NT2/D1 (cell line): ENCODE measurements around the gene GTSE1.

Experiments
- DNase-seq: peaks from one replicate; pipeline ENCODE4 v3.0.0-alpha.2; 2011; ENCODE audit warnings: low read depth, low spot score
- H3K27me3 ChIP-seq: 2 replicates; pipeline ENCODE4 v1.6.0; 2011; ENCODE audit warnings: mild to moderate bottlenecking; ENCODE audit not compliant: insufficient read length, insufficient read depth
- H3K36me3 ChIP-seq: 2 replicates; pipeline ENCODE4 v1.6.1; 2011; ENCODE audit warnings: mild to moderate bottlenecking, low read length, mixed read lengths; ENCODE audit not compliant: insufficient read depth, insufficient read length
- H3K4me1 ChIP-seq: 2 replicates; pipeline ENCODE4 v1.5.1; 2011; ENCODE audit not compliant: insufficient read depth, insufficient read length
- H3K4me3 ChIP-seq: 2 replicates; pipeline ENCODE4 v1.5.1; 2011; ENCODE audit warnings: low read depth; ENCODE audit not compliant: insufficient read length
- H3K9ac ChIP-seq: 2 replicates; pipeline ENCODE4 v1.6.0; 2011; ENCODE audit warnings: low read depth; ENCODE audit not compliant: insufficient read length
- H3K9me3 ChIP-seq: 2 replicates; pipeline ENCODE4 v1.5.1; 2011; ENCODE audit warnings: mild to moderate bottlenecking, low read length; ENCODE audit not compliant: insufficient read depth
- SUZ12 ChIP-seq: IDR thresholded peaks from 2 replicates; pipeline ENCODE4 v1.6.1; 2011; ENCODE audit not compliant: insufficient read length, insufficient read depth; ENCODE audit errors: extremely low read depth
- YY1 ChIP-seq: IDR thresholded peaks from 2 replicates; pipeline ENCODE4 v1.6.1; 2011; ENCODE audit not compliant: insufficient read length, insufficient read depth
- ZNF274 ChIP-seq: IDR thresholded peaks from 2 replicates; pipeline ENCODE4 v1.6.1; 2011; ENCODE audit warnings: mild to moderate bottlenecking, low read depth, low read length

Gene GTSE1

DNA sequence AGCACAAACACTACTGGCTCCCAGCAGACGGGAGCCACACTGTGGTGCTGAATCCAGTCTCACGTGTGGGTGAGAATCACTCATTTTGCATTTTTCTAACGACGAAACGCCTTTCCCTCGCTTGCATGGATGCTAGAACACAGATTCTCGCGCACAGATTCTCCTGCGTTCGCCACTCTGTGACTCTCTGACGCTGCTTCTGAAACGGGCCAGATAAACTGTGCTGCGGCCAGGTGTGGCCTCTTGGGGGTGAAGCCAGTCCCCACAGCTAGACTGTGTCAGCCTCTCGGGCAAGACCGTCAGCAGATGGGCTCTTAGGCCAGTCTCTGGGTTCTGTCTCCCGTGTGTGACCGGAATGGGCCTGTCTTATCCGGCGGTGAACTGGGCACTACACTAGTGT is 83.4 kb downstream of the GTSE1 start:
- TF ChIP-seq ZNF274: no peak
- TF ChIP-seq SUZ12: no peak
- TF ChIP-seq YY1: no peak
- H3K36me3 ChIP-seq: peaks cover 12% of the 10 kb centered on the region
- no peak overlapping the region for H3K9ac ChIP-seq
- peaks cover 16% of the 10 kb centered on the region for H3K9me3 ChIP-seq
- no peak overlapping the region for H3K4me3 ChIP-seq
- H3K27me3 ChIP-seq: no peaks in the 10 kb centered on the region
- peaks cover 19% of the 10 kb centered on the region for H3K4me1 ChIP-seq
- DNase-seq: no peak
